ENCODE results near the gene TIMM50. TPM values are rescaled to one million over a fixed set of nuclear protein-coding genes. Genes with fewer than 3 reads are reported as not detected.
A peak's percentile ranks its signal among the peaks of the same experiment; 100 is the strongest.

TIMM50 gene
- total RNA-seq, 4 donors from 2014 or later, result 38.4 to 65.5 (median 55.4) TPM

- Histone ChIP-seq H3K27ac (no peak overlapping the region), H3K9me3 (peaks cover 0 to 3% (median 0%) of the 10 kb centered on the region in 4 donors), H3K4me1 (peaks cover 0 to 26% (median 10%) of the 10 kb centered on the region in 4 donors), H3K36me3 (no peaks in the 10 kb centered on the region), H3K4me3 (no peak overlapping the region), H3K27me3 (peaks cover 0 to 85% of the 10 kb centered on the region in 2 donors)
- no peak for DNase-seq (ENCODE audit: low spot score in 2 of 2)
- TF ChIP-seq, protein P1, sequence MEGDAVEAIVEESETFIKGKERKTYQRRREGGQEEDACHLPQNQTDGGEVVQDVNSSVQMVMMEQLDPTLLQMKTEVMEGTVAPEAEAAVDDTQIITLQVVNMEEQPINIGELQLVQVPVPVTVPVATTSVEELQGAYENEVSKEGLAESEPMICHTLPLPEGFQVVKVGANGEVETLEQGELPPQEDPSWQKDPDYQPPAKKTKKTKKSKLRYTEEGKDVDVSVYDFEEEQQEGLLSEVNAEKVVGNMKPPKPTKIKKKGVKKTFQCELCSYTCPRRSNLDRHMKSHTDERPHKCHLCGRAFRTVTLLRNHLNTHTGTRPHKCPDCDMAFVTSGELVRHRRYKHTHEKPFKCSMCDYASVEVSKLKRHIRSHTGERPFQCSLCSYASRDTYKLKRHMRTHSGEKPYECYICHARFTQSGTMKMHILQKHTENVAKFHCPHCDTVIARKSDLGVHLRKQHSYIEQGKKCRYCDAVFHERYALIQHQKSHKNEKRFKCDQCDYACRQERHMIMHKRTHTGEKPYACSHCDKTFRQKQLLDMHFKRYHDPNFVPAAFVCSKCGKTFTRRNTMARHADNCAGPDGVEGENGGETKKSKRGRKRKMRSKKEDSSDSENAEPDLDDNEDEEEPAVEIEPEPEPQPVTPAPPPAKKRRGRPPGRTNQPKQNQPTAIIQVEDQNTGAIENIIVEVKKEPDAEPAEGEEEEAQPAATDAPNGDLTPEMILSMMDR (IDR thresholded peaks at IDR 0.05), result no peak
- 78 to 80% methylated on average over 8 of the region's 8 CpGs for WGBS, 2 donors
Observed at GRCh38 chr19:39499932-39500331, 19.3 kb downstream of the TIMM50 start.

DNA sequence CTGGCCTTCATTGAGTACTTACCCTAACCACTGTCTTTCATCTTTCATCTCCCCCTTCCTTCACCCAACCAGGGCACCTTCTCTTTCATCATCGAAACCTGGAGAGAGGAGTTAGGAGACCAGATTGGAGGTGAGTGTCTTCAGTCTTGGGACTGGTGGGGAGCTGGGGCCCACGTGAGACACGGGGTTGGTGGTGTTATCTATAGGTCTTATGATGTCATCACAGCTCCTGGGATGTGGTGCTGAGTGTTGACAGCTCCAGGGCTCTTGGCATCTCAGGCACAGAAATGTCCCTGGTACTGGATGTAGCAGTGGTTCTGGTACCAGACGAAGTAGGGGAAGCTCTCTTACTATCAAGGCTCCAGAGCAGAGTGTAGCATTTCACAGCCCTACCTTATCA is 19.9 kb downstream of the TIMM50 start:
- H3K4me1 ChIP-seq, result peaks cover 0 to 26% (median 10%) of the 10 kb centered on the region in 4 donors
- TF ChIP-seq, protein P1 (IDR thresholded peaks at IDR 0.05), result no peak
- TF ChIP-seq EP300 (IDR thresholded peaks at IDR 0.05) (no peak), POLR2A (IDR thresholded peaks at IDR 0.05) (no peak)
- no peaks in the 10 kb centered on the region for H3K36me3 ChIP-seq
- no peak overlapping the region for H3K4me3 ChIP-seq
- no peak overlapping the region for H3K27ac ChIP-seq
- no peak for DNase-seq (ENCODE audit: low spot score in 2 of 2)
- H3K9me3 ChIP-seq, result peaks cover 0 to 3% (median 0%) of the 10 kb centered on the region in 4 donors
- 63 to 70% methylated on average over 4 of the region's 4 CpGs for WGBS, 2 donors
- peaks cover 0 to 87% of the 10 kb centered on the region in 2 donors for H3K27me3 ChIP-seq

DNA sequence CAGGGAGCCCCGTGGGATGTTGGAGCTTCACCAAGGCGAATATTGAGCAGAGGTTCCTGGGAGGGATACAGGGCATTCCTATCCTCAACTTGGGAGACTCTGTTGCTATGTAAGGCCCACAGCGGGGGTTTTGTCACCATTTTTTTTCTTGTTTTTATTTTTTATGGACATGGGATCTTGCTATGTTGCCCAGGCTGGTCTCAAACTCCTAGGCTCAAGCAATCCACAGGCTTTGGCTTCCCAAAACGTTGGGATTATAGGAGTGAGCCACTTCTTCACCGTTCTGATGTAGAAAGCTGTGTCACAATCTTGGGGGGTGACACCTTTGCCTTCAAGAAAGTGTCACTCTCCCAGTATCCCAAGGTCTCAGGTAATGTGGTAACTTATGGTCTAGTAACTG is 20.7 kb downstream of the TIMM50 start:
- peaks cover 0 to 91% of the 10 kb centered on the region in 2 donors for H3K27me3 ChIP-seq
- peaks cover 0 to 26% (median 10%) of the 10 kb centered on the region in 4 donors for H3K4me1 ChIP-seq
- H3K36me3 ChIP-seq, result no peaks in the 10 kb centered on the region
- no peak overlapping the region for H3K4me3 ChIP-seq
- DNase-seq (ENCODE audit: low spot score in 2 of 2), result no peak
- WGBS, 2 donors, result 75 to 76% methylated on average over 5 of the region's 5 CpGs
- no peak for TF ChIP-seq POLR2A (IDR thresholded peaks at IDR 0.05)
- TF ChIP-seq, protein P1 (IDR thresholded peaks at IDR 0.05), result no peak
- TF ChIP-seq EP300 (IDR thresholded peaks at IDR 0.05), result no peak
- no peak overlapping the region for H3K27ac ChIP-seq
- H3K9me3 ChIP-seq, result peaks cover 0 to 3% (median 0%) of the 10 kb centered on the region in 4 donors

DNA sequence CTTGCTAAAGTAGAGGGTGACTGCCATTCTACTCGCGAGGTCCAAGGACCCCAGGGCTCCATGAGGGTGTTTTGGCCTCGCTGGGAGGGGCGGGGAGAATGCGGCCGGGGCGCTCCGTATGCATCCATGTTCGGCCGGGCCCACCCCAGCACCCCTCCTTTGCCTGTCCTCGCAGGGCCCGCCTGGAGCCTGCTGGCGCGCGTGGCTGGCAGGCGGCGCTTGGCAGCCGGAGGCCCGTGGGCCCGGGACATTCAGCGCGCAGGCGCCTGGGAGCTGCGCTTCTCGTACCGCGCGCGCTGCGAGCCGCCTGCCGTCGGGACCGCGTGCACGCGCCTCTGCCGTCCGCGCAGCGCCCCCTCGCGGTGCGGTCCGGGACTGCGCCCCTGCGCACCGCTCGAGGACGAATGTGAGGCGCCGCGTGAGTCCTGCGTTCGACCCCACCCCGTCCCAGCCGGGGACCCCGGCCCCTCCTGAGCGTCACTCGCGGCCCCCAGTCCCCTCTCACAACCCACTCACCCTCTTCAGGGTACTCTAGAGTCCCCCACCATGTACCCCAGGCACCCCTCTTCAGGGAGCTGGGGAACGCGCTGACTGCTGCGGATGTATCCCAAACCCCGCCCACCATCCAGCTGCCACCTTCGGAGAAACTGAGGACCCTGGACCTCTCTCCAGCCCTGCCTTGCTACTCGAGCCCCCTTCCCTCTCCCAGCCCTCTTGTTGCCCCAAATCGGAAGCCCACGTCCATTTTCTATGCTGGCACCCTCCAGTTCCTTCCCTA is 22.2 kb downstream of the TIMM50 start:
- peak overlapping the region in 1 of 4 donors; percentile 1 for H3K4me3 ChIP-seq
- TF ChIP-seq EP300 (IDR thresholded peaks at IDR 0.05), result no peak
- TF ChIP-seq, protein P1 (IDR thresholded peaks at IDR 0.05), result peak; percentile 60 to 84 (median 75)
- DNase-seq (ENCODE audit: low spot score in 2 of 2), result no peak
- H3K9me3 ChIP-seq, result peaks cover 0 to 3% (median 0%) of the 10 kb centered on the region in 4 donors
- H3K36me3 ChIP-seq, result no peaks in the 10 kb centered on the region
- H3K4me1 ChIP-seq, result peaks cover 0 to 36% (median 11%) of the 10 kb centered on the region in 4 donors
- no peak overlapping the region for H3K27ac ChIP-seq
- peaks cover 0 to 88% of the 10 kb centered on the region in 2 donors for H3K27me3 ChIP-seq
- WGBS, 2 donors, result 28 to 34% methylated on average over 16 to 27 of the region's 69 CpGs

DNA sequence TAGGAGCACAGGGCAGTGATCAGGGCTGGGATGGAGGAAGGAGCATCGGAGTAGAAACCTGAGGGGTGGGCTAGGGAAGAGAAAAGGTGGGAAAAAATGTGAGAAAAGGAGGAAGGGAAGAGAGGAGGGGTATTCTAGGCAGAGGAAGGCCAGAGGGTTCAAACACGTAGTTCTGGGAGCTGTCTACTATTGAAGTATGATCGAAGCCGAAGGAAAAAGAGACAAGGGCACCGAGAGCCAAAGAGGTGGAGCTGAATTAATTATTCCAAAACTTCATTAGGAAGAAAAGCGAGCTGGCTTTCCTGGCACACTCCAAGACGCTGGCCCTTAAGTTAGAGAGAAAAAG is 25.9 kb downstream of the TIMM50 start:
- Histone ChIP-seq H3K27me3 (peaks cover 0 to 83% of the 10 kb centered on the region in 2 donors), H3K4me1 (peaks cover 0 to 20% (median 2%) of the 10 kb centered on the region in 4 donors), H3K4me3 (peak overlapping the region in 1 of 4 donors; percentile 52), H3K36me3 (no peaks in the 10 kb centered on the region), H3K9me3 (peaks cover 0 to 3% (median 0%) of the 10 kb centered on the region in 4 donors), H3K27ac (no peak overlapping the region)
- TF ChIP-seq, protein P1 (IDR thresholded peaks at IDR 0.05), result no peak
- TF ChIP-seq POLR2A (IDR thresholded peaks at IDR 0.05), result no peak
- TF ChIP-seq EP300 (IDR thresholded peaks at IDR 0.05), result no peak
- no peak for DNase-seq (ENCODE audit: low spot score in 2 of 2)
- 52 to 55% methylated on average over 7 of the region's 7 CpGs for WGBS, 2 donors

Measured in tibial nerve (tissue), 4 donors.